GM18517 (cell line): ENCODE results near the gene YPEL3.
"Not testable (repeated sequence)": the region's sequence is repeated elsewhere in the genome, so short reads cannot be mapped to it uniquely, and the experiment has no call there.

Experiments
- ATAC-seq: cut with Tn5 transposase; IDR thresholded peaks from one replicate; pipeline ENCODE4 v1.9.1; 2021; ENCODE audit warnings: mild to moderate bottlenecking, moderate library complexity; ENCODE audit not compliant: unreplicated experiment

The YPEL3 gene, protein sequence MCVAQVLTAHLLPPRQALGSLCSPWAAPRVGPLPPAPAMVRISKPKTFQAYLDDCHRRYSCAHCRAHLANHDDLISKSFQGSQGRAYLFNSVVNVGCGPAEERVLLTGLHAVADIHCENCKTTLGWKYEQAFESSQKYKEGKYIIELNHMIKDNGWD

DNA sequence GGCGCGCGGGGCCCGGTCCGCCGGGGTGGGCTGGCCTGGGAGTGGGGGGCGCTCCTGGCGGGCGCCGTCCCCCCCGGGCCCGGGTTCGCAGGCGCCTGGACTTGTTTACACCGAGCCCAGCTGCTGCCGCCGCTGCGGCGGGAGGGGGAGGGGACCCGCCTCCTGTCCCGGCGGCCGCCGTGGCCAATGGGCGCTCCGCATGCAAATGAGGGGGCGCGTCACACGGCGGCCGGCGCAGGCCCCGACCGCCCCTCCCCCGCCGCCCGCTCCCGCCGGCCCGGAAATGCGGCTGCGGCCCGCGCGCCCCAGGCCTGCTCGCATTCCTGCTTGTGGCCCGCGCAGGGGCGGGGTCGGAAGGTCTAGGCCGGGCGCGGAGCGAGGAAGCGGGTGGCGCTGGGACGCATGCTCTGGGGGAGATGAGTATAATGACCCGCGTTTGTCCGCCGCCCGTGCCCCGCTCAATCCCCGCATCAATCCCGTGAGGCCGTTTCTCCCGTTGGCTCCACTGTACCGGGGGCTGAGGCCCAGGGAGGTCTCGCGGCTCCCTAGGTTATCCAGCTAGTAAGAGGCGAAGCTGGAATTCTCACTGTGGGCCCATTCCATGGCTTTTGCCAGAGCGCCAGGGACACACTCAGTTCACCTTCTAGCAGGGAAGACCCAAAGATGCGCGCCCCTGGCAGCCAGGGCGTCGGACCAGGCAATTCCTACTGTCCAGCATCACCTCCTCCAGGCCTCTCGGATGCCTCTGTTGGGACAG, at the start of gene YPEL3:
YPEL3 (minus strand) TSS at position 109 of the 757 bp plus-strand sequence. CDS start 731 bp downstream, outside the sequence.
- no peak for ATAC-seq

DNA sequence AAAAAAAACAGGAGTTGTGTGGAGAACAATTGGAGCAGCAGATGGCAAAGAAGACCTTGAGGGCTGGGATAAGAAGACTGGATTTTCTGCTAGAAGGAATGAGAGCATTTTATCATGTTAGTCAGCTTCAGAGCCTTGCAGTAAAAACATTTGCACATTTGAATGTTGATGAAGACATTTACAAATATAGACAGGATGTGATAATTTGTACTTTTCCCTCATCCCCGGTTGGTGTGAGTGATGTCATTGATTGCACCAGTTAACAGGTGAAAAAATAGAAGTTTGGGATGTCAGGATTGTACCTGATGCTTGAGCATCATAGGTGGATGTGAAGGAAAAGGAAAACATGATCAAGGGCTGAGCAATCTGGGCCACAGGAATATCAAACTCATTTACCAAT, 49.6 kb upstream of the YPEL3 start:
- no peak for ATAC-seq

DNA sequence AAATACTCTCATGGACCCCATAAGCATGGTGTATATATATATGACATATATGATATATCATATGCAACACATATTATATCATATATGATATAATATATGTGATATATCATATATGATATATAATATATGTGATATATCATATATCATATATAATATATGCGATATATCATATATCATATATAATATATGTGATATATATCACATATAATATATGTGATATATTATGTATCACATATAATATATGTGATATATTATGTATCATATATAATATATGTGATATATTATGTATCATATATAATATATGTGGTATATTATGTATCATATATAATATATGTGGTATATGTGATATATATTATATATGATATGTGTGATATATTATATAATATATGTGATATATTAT, 48.9 kb upstream of the YPEL3 start:
- no peak for ATAC-seq

DNA sequence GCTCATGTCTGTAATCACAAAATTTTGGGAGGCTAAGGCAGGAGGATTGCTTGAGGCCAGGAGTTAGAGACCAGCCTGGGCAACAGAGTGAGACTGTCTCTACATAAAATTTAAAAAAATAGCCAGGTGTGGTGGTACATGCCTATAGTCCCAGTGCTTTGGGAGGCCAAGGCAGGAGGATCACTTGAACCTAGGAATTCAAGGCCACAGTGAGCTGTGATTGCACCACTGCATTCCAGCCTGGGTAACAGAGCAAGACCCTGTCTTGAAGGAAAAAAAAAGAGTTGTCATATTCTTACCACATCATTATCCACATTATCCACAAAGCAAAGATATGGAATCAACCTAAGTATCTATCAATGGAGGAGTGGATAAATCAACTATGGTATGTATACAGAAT, 48.0 kb upstream of the YPEL3 start:
- no peak for ATAC-seq

DNA sequence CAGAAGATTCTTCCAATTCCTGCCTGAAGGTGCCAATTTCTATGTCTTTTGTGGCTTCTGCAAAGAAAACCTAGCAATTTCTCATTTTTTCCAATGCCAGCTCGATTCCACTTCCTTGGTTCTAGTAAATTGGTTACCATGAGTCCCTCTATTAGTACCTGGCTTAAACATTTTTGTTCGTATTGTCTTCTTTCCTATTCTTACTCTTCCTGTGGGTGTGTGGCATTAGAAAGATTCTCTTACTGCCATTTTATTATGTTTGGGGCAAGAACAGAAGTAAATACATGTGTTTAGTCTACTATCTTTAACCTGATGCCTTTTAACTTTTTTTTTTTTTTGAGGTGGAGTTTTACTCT, 47.3 kb upstream of the YPEL3 start:
- ATAC-seq, result no peak

DNA sequence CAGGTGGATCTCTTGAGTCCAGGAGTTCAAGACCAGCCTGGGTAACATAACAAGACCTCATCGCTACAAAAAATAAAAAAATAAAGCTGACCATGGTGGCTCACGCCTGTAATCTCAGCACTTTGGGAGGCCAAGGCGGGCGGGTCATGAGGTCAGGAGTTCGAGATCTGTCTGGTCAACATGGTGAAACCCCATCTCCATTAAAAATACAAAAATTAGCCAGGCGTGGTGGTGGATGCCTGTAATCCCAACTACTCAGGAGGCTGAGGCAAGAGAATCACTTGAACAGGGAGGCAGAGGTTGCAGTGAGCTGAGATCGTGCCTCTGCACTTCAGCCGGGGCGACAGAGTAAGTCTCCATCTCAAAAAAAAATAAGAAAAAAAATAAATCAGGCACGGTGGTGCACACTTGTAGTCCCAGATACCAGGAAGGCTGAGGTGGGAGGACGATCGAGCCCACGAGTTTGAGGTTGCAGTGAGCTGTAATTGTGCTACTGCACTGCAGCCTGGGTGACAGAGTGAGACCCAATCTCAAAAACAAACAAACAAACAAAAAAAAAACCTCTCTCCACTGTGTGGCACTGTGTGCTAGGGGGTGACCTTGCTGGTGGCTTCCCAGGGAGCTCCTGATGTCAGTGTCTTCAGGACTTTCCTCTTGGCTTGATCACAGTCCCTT, 46.8 kb upstream of the YPEL3 start:
- ATAC-seq, result no peak

DNA sequence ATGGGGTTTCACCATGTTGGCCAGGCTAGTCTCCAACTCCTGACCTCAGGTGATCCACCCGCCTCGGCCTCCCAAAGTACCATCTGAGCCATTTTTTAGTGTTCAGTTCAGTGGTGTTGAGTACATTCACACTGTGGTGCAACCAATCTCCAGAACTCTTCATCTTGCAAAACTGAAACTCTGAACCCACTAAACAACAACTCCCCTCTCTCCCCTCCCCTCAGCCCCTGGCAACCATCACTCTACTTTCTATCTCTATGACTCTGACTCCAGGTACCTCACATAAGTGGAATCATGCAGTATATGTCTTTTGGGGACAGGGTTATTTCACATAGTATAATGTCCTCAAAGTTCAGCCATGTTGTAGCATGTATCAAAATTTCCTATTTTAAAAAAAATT, 45.7 kb upstream of the YPEL3 start:
- ATAC-seq, result no peak

DNA sequence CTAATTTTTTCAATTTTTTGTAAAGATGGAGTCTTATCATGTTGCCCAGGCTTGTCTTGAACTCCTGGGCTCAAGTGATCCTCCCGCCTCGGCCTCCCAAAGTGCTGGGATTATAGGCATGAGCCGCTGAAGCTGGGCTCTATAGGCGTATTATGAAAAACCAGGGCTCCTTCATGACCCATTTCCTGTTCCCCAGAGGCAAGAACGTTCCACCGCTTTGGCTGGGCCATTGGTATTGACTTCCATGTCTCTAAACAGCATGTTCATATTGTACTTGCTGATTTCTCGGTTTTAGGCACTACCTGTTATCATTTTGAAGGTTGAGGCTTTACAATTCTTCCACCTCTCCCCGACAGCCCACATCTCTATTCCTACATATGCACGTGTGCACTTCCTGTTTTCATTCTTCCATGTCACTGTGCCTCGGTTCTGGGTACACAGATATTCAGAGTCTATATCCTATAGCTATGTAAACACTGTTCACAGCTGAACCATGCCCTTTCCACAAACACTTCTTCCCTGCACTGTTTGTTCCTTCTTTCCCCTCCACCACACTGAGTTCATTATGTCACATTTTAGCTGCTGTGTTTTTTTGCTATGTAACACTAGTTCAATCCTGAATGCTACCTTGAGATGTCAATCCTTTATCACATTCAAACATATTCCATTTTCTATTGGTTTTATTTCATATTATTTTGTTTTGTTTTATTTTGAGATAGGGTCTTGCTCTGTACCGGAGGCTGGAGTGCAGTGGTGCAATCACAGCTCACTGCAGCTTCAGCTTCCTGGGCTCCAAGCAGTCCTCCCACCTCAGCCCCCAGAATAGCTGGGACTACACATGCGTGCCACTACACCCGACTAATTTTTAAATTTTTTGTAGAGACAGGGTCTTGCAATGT, 43.8 kb upstream of the YPEL3 start:
- ATAC-seq, result no peak

DNA sequence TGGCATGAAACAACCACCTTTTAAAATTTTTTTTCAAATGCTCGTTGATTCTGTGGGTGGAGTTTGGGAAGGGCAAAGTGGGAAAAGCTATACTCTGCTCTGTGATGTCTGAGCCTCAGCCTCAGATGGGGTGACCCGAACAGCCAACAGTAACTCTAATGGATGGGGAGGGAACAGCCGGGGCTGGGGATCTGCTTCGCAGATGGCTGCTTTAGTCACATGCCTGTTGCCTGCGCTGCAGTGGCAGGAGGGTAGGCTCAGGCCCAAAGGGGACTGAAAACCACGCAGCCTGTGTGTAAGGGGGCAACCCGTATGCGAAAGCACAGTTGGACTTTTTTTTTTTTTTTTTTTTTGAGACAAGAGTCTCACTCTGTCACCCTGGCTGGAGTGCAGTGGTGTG, 41.9 kb upstream of the YPEL3 start:
- no peak for ATAC-seq

DNA sequence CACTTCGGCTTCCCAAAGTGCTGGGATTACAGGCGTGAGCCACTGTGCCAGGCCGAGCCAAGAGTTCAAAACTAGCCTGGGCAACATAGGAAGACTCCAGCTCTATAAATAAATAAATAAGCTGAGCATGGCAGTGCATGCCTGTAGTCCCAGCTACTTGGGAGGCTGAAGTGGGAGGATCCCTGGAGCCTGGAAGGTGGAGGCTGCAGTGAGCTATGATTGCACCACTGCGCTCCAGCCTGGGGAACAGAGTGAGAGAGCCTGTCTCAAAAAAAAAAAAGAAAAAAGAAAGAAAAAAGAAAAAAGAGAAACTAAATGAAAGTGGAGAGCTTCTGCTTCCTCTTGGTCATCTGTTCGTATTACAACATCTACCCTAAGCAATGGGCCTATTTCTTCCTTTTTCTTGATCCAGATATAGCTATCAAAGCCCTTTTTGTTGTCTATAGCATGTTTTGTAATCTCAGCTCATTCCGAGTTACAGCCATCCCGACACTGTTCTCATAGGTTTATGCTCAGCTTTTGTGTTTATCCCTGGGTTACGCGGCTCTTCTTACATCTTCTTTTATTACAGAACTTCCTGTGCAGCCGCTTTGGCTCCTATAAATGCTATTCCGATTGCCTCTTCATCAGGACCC, 41.1 kb upstream of the YPEL3 start:
- ATAC-seq, result no peak

DNA sequence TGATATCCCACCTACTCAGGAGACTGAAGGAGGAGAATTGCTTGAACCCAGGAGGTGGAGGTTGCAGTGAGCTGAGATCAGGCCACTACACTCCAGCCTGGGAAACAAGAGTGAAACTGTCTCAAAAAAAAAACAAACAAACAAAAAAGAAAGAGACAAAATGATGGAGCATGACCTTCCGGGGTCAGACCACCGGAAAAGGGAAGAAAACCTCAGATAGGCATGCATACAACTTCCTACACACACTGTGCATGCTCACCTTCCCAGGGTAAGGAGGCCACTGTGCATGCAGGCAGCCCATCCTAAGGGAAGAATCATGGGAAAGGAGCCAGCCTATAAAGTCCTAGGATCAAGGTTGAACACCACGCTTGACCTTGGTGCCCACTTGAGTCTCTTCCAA, 36.6 kb upstream of the YPEL3 start:
- no peak for ATAC-seq

DNA sequence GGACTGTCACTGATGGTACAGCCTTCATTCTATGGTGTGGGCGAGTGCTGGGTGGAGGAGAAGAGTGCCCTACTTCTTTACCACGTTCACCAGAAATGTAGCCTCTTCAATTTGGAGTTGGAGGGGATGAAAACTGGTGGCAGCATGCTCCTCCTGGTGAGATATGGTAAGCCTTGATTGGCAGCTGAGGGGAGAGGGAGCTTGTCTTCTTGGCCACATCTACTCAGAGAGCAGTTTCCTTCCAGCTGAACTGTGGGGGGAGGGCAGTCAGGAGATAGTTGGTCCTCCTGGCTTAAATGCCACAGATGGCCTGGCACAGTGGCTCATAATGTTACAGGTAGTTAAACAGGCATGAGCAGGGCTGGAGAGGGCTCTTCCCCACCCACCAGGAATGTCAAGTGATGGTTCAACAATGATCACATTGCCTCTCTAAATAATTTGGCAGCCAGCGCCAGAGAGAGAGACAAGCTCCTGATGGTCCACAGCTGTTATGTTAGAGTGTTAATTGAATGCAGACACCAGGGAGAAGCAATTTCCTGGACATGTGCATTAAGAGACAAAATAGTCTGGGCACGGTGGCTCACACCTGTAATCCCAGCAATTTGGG, 36.0 kb upstream of the YPEL3 start:
- ATAC-seq, result no peak

DNA sequence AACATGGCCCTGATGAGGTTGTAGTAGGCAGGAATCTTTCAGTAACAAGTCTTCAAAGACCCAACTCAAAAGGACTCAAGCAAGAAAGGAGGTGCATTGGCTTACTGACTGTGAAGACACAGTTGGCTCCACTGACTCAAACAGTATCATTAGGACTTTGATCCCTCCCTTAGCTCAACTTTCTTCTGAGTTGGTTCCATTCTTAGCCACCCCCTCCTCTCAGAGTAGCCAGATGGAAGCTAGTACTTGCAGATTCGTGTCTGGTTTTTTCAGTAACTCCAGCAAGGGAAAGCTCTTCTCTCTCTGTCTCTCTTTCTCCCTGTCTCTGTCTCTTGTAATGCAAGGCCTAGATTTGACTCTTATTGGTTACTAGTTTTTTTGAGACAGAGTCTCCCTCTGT, 32.0 kb upstream of the YPEL3 start:
- no peak for ATAC-seq

DNA sequence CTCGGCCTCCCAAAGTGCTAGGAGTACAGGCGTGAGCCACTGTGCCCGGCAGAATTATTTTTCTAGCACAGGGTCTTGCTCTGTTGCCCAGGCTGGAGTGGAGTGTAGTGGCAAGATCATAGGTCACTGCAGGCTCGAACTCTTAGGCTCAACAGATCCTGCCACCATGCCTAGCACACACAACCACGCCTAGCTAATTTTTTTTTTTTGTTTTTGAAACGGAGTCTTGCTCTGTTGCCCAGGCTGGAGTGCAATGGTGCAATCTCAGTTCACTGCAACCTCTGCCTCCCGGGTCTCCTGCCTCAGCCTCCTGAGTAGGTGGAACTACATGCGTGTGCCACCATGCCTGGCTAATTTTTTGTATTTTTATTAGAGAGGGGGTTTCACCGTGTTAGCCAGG, 29.7 kb upstream of the YPEL3 start:
- not testable (repeated sequence) for ATAC-seq

DNA sequence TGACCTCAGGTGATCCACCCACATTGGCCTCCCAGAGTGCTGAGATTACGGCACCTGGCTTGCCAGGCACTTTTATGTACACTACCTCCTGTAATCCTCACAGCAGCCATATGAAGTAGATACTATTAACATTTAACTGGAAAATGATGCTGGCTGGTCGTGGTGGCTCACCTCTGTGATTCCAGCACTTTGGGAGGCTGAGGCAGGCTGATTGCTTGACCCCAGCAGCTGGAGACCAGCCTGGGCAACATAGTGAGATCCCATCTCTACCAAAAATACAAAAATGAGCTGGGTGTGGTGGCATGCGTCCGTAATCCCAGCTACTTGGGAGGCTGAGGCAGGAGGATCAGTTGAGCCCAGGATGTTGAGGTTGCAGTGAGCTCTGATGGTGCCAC, 29.0 kb upstream of the YPEL3 start:
- no peak for ATAC-seq

DNA sequence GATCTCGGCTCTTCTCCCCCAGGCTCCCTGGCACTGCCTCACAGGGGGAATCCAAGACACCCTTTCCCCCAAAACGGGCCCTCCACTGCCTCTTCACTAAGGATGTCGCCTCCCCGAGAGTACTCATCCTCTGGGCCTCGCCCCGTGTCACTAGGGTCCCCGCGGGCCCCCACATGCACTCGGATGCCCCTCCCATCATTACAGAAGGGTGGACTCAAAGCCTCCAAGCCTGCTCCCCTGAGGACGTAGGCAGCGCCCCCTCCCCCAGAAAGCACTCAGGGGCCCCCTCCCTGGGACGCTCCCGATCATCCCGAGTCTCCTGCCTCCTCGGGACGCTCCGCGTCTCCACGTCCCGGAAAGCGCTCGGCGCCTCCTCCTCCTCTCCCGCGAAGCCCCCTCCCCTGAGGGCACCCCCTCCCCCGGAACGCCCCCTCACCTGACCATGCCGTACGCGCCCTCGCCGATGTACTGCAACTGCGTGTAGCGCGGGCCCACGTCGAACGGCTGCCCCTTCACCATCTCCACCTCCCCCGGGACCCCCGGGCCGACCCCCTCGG, 26.7 kb upstream of the YPEL3 start:
- ATAC-seq, result no peak

DNA sequence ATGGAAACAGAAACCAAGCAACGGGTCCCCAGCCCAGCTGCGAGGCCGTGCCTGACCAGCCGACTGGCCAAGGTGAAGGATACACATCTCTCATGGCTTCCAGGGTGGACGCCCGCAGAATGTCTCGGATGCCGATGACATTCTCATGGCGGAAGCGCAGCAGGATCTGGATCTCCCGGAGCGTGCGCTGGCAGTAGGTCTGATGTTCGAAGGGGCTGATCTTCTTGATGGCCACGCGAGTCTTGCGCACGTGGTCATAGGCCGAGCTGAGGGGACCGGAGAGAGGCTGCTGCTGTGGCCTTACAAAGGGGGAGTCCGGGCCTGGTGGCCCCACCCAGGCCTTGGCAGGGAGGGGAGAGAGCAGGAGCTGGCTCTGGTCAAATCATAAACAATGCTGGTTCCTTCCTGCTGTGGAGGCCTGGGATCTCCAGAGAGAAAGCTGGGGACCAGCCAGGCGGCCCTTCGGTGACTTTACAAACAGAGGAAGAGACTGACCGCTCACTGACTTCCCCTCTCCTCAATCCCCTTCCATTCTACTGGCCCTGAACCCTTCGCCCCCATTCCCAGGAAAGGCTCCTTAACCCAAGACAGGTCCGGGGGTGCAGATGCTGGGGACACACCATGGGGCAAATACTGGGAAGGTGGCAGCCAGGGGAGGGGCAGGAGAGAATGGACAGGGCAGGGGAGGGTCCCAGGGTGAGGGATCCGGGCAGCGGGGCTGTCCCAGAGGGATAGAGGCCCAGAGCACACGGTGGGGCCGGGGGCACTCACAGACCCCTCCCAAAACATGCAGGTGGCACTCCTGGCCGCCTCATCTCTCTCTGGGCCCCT, 25.9 kb upstream of the YPEL3 start:
- no peak for ATAC-seq

DNA sequence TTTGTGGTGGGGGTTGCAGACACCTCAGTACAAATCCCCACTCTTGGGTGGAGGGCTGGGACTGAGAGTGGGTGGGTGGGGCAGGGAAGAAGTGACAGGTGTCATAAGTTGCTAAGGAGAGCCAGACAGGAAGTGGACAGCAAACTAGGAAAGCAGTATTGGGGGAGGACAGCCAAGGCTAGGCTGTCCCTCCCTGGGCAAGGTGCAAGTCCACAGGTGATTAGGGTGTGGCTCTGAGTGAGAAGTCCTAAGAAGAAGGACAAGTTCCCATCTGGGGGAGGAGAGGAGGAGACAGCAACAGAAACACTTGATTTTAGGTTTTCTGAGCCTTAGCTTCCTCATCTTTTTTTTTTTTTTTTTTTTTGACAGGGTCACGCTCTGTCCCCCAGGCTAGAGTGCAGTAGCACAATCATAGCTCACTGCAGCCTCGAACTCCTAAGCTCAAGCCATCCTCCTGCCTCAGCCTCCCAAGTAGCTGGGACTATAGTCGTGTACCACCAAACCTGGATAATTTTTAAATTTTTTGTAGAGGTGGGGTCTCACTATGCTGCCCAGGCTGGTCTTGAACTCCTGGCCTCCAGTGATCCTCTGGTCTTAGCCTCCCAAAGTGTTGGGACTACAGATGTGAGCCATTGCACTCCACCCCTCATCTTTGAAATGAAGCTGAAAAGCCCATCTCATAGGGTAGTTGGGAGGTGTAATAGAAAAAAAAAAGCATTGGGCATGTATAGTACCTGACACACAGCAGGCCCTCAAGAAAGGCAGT, 24.5 kb upstream of the YPEL3 start:
- no peak for ATAC-seq

DNA sequence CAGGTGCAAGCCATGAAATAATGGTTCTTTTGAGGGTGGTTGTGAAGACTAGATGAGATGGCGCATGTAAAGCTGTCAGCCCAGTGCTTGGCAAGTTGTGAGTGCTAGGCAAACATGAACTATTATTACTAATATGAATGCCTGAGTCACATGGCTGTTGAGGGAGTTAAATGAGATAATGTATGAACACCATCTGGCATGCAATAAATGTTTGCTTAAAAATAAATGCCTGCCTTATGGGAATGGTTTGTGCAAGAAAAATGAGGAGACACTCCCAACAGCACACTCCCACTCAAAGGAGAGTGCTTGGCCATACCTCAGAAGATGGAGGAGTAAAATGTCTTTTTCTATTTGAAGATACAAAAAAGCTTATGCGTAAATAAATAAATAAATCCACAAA, 23.4 kb upstream of the YPEL3 start:
- ATAC-seq, result no peak
